Breast epithelium (tissue), 3 donors: ENCODE measurements around the gene CTAGE8.
"Not testable (repeated sequence)": the region's sequence is repeated elsewhere in the genome, so short reads cannot be mapped to it uniquely, and the experiment has no call there.

ENCODE experiments used
- CTCF ChIP-seq, 3 donors: fragments of 450-650 bp; IDR thresholded peaks; one replicate each; pipeline ENCODE4 v1.5.1; 2016 to 2017; ENCODE audit warnings: antibody characterized with exemption in 3 of 3, mild to moderate bottlenecking in 3 of 3, moderate library complexity in 3 of 3
- POLR2A ChIP-seq: fragments of 450-650 bp; IDR thresholded peaks from one replicate; pipeline ENCODE4 v1.6.1; 2016; ENCODE audit warnings: antibody characterized with exemption, mild to moderate bottlenecking, moderate library complexity
- POLR2AphosphoS5 ChIP-seq, 3 donors: sonication (generic); formaldehyde crosslinking; IDR thresholded peaks; one replicate each; pipeline ENCODE4 v1.6.1; 2017; ENCODE audit warnings: antibody characterized with exemption in 3 of 3

GRCh38 chr7:144220531-144220930 lies 48.6 kb downstream of the CTAGE8 start:
- not testable (repeated sequence) for TF ChIP-seq CTCF (IDR thresholded peaks at IDR 0.05); POLR2AphosphoS5 (IDR thresholded peaks at IDR 0.05); POLR2A
